Cardiac muscle cell (in vitro differentiated cells and primary cell): ENCODE measurements around the gene LRMDA. TPM values are rescaled to one million over a fixed set of nuclear protein-coding genes. Genes with fewer than 3 reads are reported as not detected.

Experiments used
- DNase-seq, 2 donors: peaks; one replicate each; pipeline versions ENCODE4 v3.0.0 to v3.0.0-alpha.2; 2010 to 2017; ENCODE audit warnings: low read depth in 1 of 2, low spot score in 1 of 2
- H3K27ac ChIP-seq: fragments of 200-600 bp; sonication (generic); 2 replicates; pipeline ENCODE4 v1.5.1; 2016
- H3K27me3 ChIP-seq: fragments of 200-600 bp; sonication (generic); 2 replicates; pipeline ENCODE4 v1.6.0; 2016; ENCODE audit warnings: control low read depth
- H3K36me3 ChIP-seq: fragments of 200-600 bp; sonication (generic); 2 replicates; pipeline ENCODE4 v1.5.1; 2016; ENCODE audit warnings: control low read depth
- H3K4me1 ChIP-seq: fragments of 200-600 bp; sonication (generic); 2 replicates; pipeline ENCODE4 v1.8.1; 2017; ENCODE audit warnings: low read depth, mild to moderate bottlenecking, mixed run types
- H3K4me3 ChIP-seq: fragments of 200-600 bp; sonication (generic); 2 replicates; pipeline ENCODE4 v1.5.1; 2016; ENCODE audit warnings: mild to moderate bottlenecking
- H3K9me3 ChIP-seq: fragments of 200-600 bp; sonication (generic); 2 replicates; pipeline ENCODE4 v1.5.1; 2017; ENCODE audit warnings: low read depth, mild to moderate bottlenecking, control low read depth
- polyA plus RNA-seq: library from polyadenylated mRNA; unstranded; fragments of >200 nt; fragmentation: Nextera tagmentation; extraction: Ambion mirVana; gene quantifications from 2 replicates; pipeline ENCODE4 v1.2.1, GENCODE V29; 2016
- total RNA-seq: library from RNA; depleted of rRNA; stranded (reverse); fragments of >200 nt; gene quantifications from 2 replicates; pipeline ENCODE4 v1.2.3, GENCODE V29; 2016
- TF ChIP-seq, protein P1 (sequence below): IDR thresholded peaks from 2 replicates; pipeline ENCODE4 v1.5.1; 2012; ENCODE audit warnings: low read depth, mild to moderate bottlenecking, low read length

Gene LRMDA
- total and polyA plus RNA-seq, 2 experiments from 2014 or later = 6.2 to 11.7 TPM

DNA sequence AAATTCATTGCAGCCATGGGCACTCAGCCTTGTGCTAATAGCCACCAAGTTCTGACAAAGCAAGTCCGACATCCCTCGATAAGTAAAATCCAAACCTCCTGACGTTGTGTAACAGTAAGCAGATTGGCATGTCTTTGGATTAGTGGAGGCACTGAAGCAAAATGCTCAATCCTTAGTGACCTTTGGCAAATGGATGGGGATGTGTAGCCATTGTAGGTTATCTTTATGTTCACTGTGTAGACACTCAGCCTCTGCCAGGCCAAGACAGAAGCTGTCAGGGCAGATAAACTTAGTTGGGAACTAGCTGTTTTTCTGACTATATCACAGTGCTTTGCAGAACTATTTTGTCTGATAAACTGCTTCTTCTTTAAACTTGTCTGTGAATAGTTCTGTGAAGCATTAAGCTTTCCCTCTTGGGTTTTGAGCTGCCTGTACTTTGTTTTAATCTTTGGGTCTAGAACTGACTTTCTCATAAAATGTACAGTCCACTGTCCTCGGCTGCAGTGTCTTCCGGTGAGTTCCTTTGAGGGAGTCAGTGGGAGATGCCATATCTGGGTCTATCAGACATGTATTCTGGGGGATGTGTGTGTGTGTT, 220.8 kb downstream of the LRMDA start:
- Histone ChIP-seq H3K36me3 (no peaks in the 10 kb centered on the region), H3K4me1 (peaks cover 7% of the 10 kb centered on the region), H3K9me3 (no peaks in the 10 kb centered on the region), H3K4me3 (no peak overlapping the region), H3K27ac (no peak overlapping the region), H3K27me3 (no peaks in the 10 kb centered on the region)
- TF ChIP-seq, protein P1, sequence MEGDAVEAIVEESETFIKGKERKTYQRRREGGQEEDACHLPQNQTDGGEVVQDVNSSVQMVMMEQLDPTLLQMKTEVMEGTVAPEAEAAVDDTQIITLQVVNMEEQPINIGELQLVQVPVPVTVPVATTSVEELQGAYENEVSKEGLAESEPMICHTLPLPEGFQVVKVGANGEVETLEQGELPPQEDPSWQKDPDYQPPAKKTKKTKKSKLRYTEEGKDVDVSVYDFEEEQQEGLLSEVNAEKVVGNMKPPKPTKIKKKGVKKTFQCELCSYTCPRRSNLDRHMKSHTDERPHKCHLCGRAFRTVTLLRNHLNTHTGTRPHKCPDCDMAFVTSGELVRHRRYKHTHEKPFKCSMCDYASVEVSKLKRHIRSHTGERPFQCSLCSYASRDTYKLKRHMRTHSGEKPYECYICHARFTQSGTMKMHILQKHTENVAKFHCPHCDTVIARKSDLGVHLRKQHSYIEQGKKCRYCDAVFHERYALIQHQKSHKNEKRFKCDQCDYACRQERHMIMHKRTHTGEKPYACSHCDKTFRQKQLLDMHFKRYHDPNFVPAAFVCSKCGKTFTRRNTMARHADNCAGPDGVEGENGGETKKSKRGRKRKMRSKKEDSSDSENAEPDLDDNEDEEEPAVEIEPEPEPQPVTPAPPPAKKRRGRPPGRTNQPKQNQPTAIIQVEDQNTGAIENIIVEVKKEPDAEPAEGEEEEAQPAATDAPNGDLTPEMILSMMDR = no peak
- peak in 1 of 2 donors; percentile 32 for DNase-seq

DNA sequence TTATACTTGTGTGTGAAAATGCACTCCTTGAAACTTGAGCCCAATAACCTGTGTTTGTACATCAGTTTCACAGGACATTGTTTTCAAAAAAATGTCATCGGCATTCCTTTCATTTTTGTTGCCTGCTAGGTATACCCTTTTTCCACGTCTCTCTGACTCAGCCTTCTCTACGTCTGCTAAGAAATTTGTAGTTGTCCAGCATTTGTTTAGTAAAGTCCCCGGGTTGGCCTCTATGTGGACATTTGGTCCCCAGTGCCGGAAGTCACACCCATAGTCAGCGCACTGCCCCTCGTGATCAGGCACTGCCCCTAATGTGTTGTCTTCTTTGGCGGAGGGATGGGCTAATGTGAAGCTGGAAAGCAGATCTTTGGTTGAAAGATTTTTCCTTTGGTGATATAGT, 222.3 kb downstream of the LRMDA start:
- no peak overlapping the region for H3K4me3 ChIP-seq
- peaks cover 7% of the 10 kb centered on the region for H3K4me1 ChIP-seq
- no peaks in the 10 kb centered on the region for H3K27me3 ChIP-seq

DNA sequence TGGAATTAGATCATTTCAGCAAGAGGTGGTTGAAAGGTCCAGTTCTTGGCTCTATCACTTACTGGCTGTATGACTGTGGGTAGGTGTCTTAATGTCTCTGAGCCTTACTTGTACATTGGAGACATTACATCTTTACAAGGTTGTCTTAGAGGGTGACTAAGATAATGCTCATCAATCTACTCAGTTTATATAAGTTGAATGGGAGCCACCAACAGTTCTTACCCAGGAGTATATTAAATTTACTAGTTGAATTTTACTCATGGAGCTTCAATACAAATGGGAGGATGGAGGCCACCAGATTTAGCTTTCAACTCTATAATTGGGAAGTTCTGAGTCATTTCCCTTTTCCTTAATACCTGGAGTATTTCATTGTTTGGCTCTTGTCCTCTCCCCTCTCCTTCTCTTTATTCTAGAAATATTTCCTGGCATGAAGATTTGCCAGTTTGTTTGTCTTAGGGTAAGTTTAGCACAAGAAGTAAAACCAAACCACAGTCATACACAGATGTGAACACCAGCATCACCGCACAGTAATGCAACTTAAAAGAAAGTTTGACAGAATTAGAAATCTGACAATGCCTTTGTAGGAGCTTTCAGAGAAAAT, 222.8 kb downstream of the LRMDA start:
- no peak overlapping the region for H3K4me3 ChIP-seq
- H3K36me3 ChIP-seq = no peaks in the 10 kb centered on the region
- H3K9me3 ChIP-seq = no peaks in the 10 kb centered on the region
- H3K4me1 ChIP-seq = peaks cover 7% of the 10 kb centered on the region
- H3K27ac ChIP-seq = no peak overlapping the region
- TF ChIP-seq, protein P1 = no peak
- H3K27me3 ChIP-seq = no peaks in the 10 kb centered on the region
- no peak for DNase-seq

More for the DNA sequence above, 222.3 kb downstream of the LRMDA start:
- no peaks in the 10 kb centered on the region for H3K36me3 ChIP-seq
- H3K9me3 ChIP-seq = no peaks in the 10 kb centered on the region
- no peak for DNase-seq
- TF ChIP-seq, protein P1 = no peak
- no peak overlapping the region for H3K27ac ChIP-seq

DNA sequence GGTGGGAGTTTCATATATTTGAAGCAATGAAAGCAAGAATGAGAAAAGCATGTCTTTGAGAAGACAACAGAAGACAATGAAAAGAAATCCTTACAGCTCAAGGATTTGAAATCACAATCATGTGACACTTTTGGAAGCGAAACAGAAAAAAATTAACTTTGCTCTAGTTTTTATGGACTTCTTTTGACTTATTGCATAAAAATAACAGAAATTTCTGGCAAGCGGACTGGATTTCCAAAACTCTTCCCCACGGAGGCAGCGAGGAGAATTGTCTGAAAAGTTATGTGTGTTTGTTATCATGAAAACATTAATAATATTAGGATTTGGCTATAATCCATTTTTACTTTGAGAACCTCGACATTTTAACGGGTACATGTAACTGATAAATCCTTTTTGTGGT, 223.3 kb downstream of the LRMDA start:
- no peaks in the 10 kb centered on the region for H3K36me3 ChIP-seq
- H3K4me1 ChIP-seq = peaks cover 7% of the 10 kb centered on the region
- TF ChIP-seq, protein P1 = no peak
- H3K27ac ChIP-seq = no peak overlapping the region
- H3K27me3 ChIP-seq = no peaks in the 10 kb centered on the region
- peak in 1 of 2 donors; percentile 55 for DNase-seq
- H3K9me3 ChIP-seq = no peaks in the 10 kb centered on the region
- H3K4me3 ChIP-seq = no peak overlapping the region

DNA sequence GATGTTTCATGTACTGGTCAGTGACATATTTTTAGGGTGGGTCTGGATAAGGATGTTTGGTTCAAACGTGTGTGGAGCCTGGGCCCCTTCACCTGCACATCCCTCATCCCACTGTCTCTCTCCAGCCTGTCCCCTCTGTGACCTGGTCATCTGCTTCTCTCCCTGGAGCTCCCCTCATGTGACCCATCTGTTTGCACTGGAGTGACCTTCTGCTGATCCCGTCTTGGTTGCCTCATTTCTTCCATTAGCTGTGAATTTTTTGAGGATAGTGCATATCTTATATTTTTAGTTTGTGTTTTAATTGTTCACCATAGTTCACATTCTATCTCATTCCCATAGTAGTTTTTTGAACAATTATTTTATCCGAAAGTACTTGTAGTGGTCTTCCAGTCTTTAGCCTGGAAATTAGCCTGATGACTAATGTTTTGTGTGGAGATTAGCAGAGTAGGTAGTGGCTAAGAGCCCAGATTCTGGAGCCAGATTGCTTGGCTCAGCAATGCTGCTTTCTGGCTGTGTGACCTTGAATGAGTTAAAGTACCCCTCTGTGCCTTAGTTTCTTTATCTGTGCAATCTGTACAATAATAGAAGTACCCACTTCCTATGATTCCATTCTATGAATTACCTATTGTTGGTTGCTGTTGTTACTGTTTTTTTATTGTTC, 224.5 kb downstream of the LRMDA start:
- H3K36me3 ChIP-seq = no peaks in the 10 kb centered on the region
- TF ChIP-seq, protein P1 = no peak
- H3K4me3 ChIP-seq = no peak overlapping the region
- peaks cover 11% of the 10 kb centered on the region for H3K4me1 ChIP-seq
- no peaks in the 10 kb centered on the region for H3K27me3 ChIP-seq
- peak in 1 of 2 donors; percentile 72 for DNase-seq
- no peaks in the 10 kb centered on the region for H3K9me3 ChIP-seq
- no peak overlapping the region for H3K27ac ChIP-seq
